Activated effector memory CD4-positive, alpha-beta T cell treated with Interleukin-2 at 50 U/mL for 16 hours (primary cell): ENCODE results near the gene SEC22A.

Source experiments
- DNase-seq: peaks from one replicate; pipeline ENCODE4 v3.0.0-alpha.2; 2020

SEC22A gene

DNA sequence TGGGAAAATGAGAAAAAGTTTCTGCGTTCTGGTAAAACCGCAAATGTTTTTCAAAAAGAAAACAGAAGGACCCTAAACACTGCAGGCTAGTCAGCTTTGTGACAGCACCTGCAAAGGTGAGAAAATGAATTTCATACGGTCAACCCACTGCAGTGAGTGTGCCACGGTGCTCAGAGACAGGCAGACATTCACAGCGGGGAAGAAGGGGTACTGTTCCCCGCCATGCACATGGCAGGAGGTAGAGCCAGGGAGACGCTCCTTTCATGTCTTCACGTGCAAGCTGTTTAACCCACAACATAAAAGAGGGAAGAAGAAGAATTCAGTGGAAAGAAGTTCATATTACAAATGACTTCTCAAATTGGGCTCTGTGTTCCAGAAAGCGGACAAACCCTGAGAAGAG is 109.5 kb downstream of the SEC22A start:
- DNase-seq = no peak

DNA sequence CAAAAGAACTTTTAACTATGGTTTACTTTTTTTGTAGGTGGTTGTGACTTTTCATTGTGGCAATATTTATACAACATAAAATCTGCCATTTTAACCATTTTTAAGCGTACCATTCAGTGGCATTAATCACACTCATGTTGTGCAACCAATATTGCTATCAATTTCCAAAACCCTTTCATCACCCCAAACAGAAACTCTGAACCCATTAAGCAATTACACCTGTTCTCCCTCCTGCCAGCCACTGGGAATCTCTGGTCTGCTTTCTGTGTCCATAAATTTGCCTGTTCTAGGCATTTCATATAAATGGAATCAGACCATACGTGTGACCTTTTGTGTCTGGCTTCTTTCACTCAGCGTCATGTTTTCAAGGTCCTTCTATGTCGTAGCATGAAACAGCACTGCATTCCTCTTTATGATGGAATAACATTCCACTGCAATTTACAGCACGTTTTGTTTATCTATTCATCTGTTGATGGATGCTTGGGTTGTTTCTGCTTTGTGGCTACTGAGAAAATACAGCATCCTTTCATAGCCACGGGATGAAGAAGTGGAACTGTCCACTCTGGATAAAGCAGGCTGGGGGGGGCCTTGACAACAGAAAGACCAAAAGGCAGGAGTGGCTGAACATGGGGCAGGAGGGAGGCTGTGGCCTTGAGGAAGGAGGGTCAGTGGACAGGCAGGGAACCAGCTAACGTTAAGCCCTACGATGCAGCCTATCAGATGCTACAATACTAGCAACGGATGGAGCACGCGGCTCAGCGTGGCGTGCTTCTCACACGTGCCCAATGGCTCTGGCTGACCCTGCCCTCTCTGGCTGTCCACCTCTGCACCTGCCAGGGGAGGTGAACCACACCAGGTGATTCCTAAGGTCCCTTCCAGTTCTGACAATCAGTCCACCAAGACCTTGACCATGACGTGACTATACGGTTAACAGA is 110.9 kb downstream of the SEC22A start:
- no peak for DNase-seq

DNA sequence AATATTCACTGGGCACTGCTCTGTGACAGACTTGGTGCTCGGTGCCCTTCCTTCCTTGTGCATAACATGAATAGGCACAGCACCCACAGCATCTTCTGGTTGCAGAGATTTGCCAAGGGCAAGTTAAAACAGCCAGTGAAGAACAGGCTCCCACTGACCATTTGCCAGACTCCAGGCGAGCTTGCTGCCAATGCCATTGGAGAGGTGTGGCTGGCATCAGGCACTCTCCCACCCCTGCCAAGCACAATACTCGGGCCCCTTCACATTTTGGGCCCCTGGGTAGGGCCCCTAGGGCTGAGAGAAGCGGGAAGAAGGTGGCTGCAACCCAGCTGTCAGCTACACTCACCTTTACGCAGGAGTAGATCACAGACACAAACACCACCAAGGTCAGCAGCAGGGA is 112.1 kb downstream of the SEC22A start:
- DNase-seq = no peak

DNA sequence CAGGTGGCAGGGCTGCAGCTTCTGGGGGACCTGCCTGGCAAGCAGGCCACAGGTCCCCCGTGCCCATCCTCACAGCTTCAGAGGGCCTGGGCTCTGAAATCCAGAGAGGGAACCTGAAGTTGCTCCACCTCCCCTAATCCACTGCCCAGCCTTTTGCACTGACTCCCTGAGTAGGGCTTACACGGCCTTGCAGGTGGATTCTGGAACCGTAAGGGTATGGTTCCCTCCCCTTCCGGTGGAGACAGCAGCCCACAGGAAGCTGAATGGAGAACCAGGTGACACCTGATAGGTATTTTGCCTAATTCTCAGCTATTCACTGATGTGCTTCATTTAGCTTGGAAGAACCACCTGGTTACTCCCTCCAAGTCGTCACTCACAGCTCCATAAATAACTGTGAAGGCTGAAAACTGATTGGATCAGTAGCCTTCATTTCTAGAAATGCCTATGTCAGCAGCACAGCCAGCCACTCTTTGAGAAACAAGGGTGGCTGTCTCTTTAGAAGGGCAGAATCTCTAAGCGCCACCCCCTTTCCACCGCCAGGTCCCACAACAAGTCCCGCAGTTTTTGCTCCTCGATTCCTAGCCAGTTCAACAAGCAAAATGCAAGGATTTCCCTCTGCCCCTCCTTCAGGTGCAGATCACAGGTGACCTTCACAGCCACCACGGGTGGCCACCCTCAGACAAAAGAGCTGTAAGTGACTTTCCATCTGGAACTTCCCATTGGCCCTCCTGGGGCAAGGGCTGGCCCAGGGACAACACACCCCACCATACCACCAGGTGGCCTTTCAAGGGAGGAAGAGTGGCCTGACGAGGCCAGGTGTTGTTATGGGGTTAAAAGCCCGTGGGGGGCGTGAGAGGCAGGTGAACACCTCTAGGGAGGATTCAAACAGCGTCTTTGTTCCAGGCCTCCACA is 112.9 kb downstream of the SEC22A start:
- no peak for DNase-seq

DNA sequence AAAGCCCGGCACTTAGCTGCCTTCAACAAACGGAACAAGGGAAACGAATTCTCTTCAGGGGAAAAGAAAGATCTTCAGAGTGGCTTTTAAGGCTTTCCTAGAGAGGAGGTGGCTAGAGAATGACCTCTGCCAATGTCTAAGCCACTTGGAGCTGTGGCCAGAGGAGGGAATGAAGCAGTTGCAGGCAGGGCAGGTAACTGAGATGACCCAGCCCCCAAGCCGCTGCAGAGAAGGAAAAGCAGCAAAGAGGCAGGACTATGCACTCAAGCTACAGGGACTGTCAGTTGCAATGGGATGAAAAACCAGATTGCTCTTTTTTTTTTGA is 113.5 kb downstream of the SEC22A start:
- no peak for DNase-seq

DNA sequence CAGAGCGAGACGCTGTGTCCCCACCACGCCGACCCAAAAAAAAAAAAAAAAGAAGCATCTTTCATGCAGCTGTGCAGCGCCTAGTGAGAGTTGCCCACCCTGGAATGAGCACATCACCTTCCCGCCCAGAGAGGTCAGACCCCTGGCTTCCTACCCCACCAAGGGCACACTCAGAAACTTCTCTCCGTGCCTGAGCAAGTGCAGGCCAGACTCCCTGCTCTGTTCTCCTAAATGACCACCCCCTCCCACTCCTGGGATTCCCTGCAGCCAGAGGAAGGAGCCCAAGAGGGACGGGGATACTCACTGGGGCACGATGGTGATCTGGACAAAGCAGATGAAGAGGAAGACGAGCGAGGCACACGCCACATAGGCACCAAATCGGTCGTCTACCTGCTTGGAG is 116.0 kb downstream of the SEC22A start:
- no peak for DNase-seq

DNA sequence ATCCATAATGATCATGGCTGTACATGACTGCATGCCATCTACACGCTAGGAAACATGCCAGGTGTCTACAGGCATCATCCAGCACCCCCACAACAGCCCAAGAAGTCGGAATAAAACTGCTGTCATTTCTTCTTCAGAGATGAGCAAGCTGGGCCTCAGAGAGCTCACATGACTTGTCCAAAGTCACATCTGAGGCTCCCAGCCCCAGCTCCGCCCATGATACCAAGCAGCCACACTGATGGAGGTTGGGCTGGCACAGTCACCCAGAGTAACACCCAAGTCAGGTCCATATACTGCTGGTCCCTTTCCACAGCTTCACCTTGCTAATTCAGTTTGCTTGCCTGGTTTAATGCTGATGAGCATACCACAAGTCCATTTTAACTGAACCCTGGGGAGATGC is 116.6 kb downstream of the SEC22A start:
- DNase-seq = no peak

DNA sequence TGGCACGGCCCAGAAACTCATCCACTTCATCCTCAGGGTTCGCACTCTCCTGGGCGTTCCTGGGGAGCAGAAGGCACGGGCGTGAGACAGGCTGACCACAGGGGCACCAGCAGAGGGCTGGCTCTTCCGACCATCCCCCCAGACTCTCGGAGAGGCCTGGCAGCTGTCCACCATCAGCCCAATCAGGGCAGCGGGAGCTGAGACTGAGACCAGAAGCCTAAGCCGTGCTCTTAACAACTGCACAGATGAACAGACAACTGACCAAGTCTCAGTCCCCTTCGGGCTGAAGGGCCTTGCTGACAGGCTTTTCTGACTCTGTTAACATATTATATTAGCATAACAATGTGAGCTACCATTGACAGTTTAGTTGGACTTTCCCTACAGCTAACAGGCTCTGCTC is 118.0 kb downstream of the SEC22A start:
- no peak for DNase-seq

DNA sequence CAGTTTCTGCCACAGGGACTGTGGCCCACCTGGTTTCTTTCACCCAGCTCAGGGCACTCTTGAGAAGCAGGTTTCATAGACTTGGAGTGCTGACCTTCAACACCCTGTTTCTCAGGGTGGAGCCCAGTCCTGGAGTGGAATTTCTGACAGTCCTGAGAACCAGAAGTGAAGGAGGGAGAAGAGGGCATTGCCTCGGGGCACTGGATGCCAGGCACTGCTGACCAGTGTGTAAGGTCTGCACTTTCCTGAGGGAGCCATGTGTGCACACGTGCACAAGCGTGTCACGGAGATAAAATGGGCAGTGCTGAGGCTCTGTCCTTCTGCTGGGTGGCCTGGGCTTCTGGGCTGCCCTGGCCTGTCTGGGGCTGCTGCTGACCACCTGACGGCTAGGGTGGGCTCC is 118.5 kb downstream of the SEC22A start:
- no peak for DNase-seq

DNA sequence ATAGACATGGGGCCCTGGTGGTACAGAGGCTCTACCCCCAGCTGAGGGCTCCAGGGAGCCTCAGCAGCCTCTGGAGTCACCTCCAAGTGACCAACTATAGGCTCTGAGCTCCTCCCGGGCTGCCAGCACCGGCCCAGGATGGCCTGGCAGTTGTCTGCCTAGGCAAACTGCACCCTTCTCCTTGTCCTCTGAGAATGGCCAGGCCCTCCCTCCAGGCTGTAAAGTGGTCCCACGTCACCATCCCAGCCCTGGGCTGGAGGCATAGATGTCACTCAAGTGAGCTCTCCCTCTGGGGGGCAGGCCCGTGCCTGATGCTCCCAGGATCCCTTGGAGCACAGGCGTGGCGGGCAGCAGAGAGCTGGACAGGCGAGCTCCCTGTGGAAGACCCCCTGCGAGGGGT is 120.1 kb downstream of the SEC22A start:
- no peak for DNase-seq

DNA sequence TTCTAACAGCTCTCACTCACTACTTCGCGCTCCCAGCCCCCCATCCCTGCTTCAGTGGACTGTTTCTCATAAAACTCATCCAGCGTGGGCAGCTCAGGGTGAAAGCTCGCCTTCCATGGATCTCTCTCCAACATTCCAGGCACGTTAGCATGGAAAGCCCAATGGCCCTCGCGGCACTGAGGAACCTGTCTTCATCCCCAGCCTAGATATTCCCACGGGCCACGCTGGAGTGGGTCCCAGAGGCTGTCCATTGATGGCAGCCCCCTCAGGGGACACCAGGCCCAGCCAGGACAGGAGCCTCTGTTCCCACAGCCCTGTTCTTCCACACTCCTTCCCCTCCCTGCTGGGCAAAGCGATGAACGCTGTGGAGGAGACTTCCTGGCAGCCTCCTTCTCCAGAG is 121.1 kb downstream of the SEC22A start:
- DNase-seq = no peak
